Endodermal cell (in vitro differentiated cells): ENCODE results near the gene ITIH5. TPM values are rescaled to one million over a fixed set of nuclear protein-coding genes. Genes with fewer than 3 reads are reported as not detected.

ENCODE experiments used
- DNase-seq: peaks from one replicate; pipeline ENCODE4 v3.0.0-alpha.2; 2017
- H3K27ac ChIP-seq: 2 replicates; pipeline ENCODE4 v1.5.1; 2013; ENCODE audit warnings: mild to moderate bottlenecking, low read depth, low read length, moderate library complexity
- H3K27me3 ChIP-seq: 2 replicates; pipeline ENCODE4 v1.6.1; 2013; ENCODE audit warnings: mild to moderate bottlenecking, low read length, moderate library complexity; ENCODE audit not compliant: insufficient read depth, control insufficient read depth, poor library complexity, severe bottlenecking
- H3K36me3 ChIP-seq: 2 replicates; pipeline ENCODE4 v1.7.0; 2013; ENCODE audit warnings: mild to moderate bottlenecking, low read length, moderate library complexity; ENCODE audit not compliant: control insufficient read depth, insufficient read depth
- H3K4me1 ChIP-seq: one replicate; pipeline ENCODE4 v1.7.0; 2013; ENCODE audit warnings: low read length; ENCODE audit not compliant: control insufficient read depth, insufficient read depth
- H3K4me3 ChIP-seq: 2 replicates; pipeline ENCODE4 v1.5.1; 2013; ENCODE audit warnings: mild to moderate bottlenecking, low read length, moderate library complexity
- H3K9ac ChIP-seq: 2 replicates; pipeline ENCODE4 v1.6.1; 2013; ENCODE audit warnings: mild to moderate bottlenecking, low read length, moderate library complexity; ENCODE audit not compliant: poor library complexity, severe bottlenecking; ENCODE audit errors: extremely low read depth
- H3K9me3 ChIP-seq: 2 replicates; pipeline ENCODE4 v1.6.1; 2013; ENCODE audit warnings: mild to moderate bottlenecking, low read length, moderate library complexity; ENCODE audit not compliant: control insufficient read depth
- H3K27ac Mint-ChIP-seq: 2 replicates; pipeline ENCODE4 v1.8.0; 2020; ENCODE audit warnings: mixed read lengths
- H3K27me3 Mint-ChIP-seq: 2 replicates; pipeline ENCODE4 v1.8.0; 2021; ENCODE audit warnings: mild to moderate bottlenecking, mixed read lengths; ENCODE audit not compliant: insufficient read depth
- H3K36me3 Mint-ChIP-seq: 2 replicates; pipeline ENCODE4 v1.8.0; 2020; ENCODE audit warnings: low read depth, mixed read lengths
- H3K4me1 Mint-ChIP-seq: 2 replicates; pipeline ENCODE4 v1.8.0; 2020; ENCODE audit warnings: mixed read lengths
- H3K4me3 Mint-ChIP-seq: 2 replicates; pipeline ENCODE4 v1.8.0; 2020; ENCODE audit warnings: mild to moderate bottlenecking, moderate library complexity, mixed read lengths
- H3K9me3 Mint-ChIP-seq: 2 replicates; pipeline ENCODE4 v1.8.0; 2020; ENCODE audit warnings: mild to moderate bottlenecking, mixed read lengths
- CTCF ChIP-seq: fragments of 200-600 bp; sonication (generic); conservative IDR thresholded peaks from 2 replicates; pipeline ENCODE4 v1.5.0; 2021; ENCODE audit warnings: antibody characterized with exemption, mild to moderate bottlenecking
- WGBS, 2 experiments: methylation state at CpG; one replicate each; pipeline versions ENCODE4 v1.1.5 to v1.1.7; 2013; ENCODE audit warnings: missing lambda C conversion rate in 2 of 2, mixed read lengths in 1 of 2; ENCODE audit not compliant: insufficient coverage in 1 of 2, insufficient read length in 1 of 2; 5-methylcytosine and 5-hydroxymethylcytosine counted together
- total RNA-seq, 2 donors: library from RNA; stranded (reverse); fragmentation: NEBNext Ultra II Directional in 1 of 2; extraction: Animal tissue kit (Norgen Biotek cat#: 25700) in 1 of 2; gene quantifications; 2 replicates in 1 of 2; 3 replicates in 1 of 2; pipeline ENCODE4 v1.2.1, GENCODE V29; 2021

The ITIH5 gene
- total RNA-seq, 2 donors from 2014 or later: 2.9 to 5.3 TPM

GRCh38 chr10:7601023-7601656 lies 65.6 kb downstream of the ITIH5 start:
- no peak for DNase-seq
- TF ChIP-seq CTCF: no peak
- no peaks in the 10 kb centered on the region for H3K27me3 ChIP-seq
- Mint-ChIP-seq H3K27me3 (peaks cover 3% of the 10 kb centered on the region), H3K4me3 (no peak overlapping the region), H3K27ac (no peak overlapping the region), H3K36me3 (no peaks in the 10 kb centered on the region), H3K4me1 (peaks cover 21% of the 10 kb centered on the region), H3K9me3 (no peaks in the 10 kb centered on the region)
- H3K4me3 ChIP-seq: no peak overlapping the region
- H3K9me3 ChIP-seq: peaks cover 5% of the 10 kb centered on the region
- no peak overlapping the region for H3K9ac ChIP-seq
- no peaks in the 10 kb centered on the region for H3K36me3 ChIP-seq
- 77 to 87% methylated on average over 3 of the region's 3 CpGs for WGBS, 2 experiments
- no peaks in the 10 kb centered on the region for H3K4me1 ChIP-seq
- H3K27ac ChIP-seq: no peak overlapping the region

- no peak overlapping the region for H3K9ac ChIP-seq
- no peak overlapping the region for H3K27ac ChIP-seq
- H3K4me3 ChIP-seq: no peak overlapping the region
- no peak for DNase-seq
- no peak overlapping the region for H3K27ac Mint-ChIP-seq
- no peaks in the 10 kb centered on the region for H3K36me3 ChIP-seq
- H3K9me3 ChIP-seq: peaks cover 5% of the 10 kb centered on the region
- WGBS, 2 experiments: 86 to 100% methylated on average over 1 to 2 of the region's 3 CpGs
- no peak for TF ChIP-seq CTCF
- no peaks in the 10 kb centered on the region for H3K27me3 ChIP-seq
- peaks cover 3% of the 10 kb centered on the region for H3K27me3 Mint-ChIP-seq
- H3K4me1 ChIP-seq: no peaks in the 10 kb centered on the region
- no peaks in the 10 kb centered on the region for H3K36me3 Mint-ChIP-seq
- H3K4me3 Mint-ChIP-seq: no peak overlapping the region
- peaks cover 12% of the 10 kb centered on the region for H3K4me1 Mint-ChIP-seq
- no peaks in the 10 kb centered on the region for H3K9me3 Mint-ChIP-seq
Measured at GRCh38 chr10:7598771-7599170, 68.0 kb downstream of the ITIH5 start.

- Histone ChIP-seq H3K4me1 (no peaks in the 10 kb centered on the region), H3K9ac (no peak overlapping the region), H3K9me3 (no peaks in the 10 kb centered on the region), H3K4me3 (no peak overlapping the region), H3K27ac (no peak overlapping the region), H3K36me3 (no peaks in the 10 kb centered on the region), H3K27me3 (no peaks in the 10 kb centered on the region)
- DNase-seq: no peak
- Mint-ChIP-seq H3K9me3 (no peaks in the 10 kb centered on the region), H3K36me3 (no peaks in the 10 kb centered on the region), H3K4me3 (no peak overlapping the region), H3K27me3 (no peaks in the 10 kb centered on the region), H3K4me1 (peaks cover 3% of the 10 kb centered on the region), H3K27ac (no peak overlapping the region)
- TF ChIP-seq CTCF: no peak
- 93 to 94% methylated on average over 5 to 6 of the region's 6 CpGs for WGBS, 2 experiments
Measured at GRCh38 chr10:7596356-7596755, 70.4 kb downstream of the ITIH5 start.
